HCT116 (cell line): Measurements from ENCODE around the gene ARHGAP1. TPM values are rescaled to one million over a fixed set of nuclear protein-coding genes. Genes with fewer than 3 reads are reported as not detected.

ENCODE experiments used
- ATAC-seq: fragments of 200-7000 bp; cut with Tn5 transposase; 2 replicates; pipeline ENCODE4 v1.9.1; 2020; ENCODE audit warnings: mild to moderate bottlenecking, moderate library complexity
- BruUV-seq: library from RNA; stranded (reverse); fragments of 400-500 nt; replicated peaks from 2 replicates; lab custom pipeline; 2021; lab: Mats Ljungman, UMichigan
- CTCF ChIA-PET: fragments of 300-600 bp; sonication (Branson Sonifier 250); formaldehyde crosslinking; loops from one replicate; lab custom pipeline; 2021; ENCODE audit warnings: antibody characterized with exemption; lab: Charles Lee
- POLR2A ChIA-PET: fragments of 300-600, 350-600 bp; sonication (Branson Sonifier 250); formaldehyde crosslinking; loops from one replicate; lab custom pipeline; 2021; ENCODE audit warnings: antibody characterized with exemption; lab: Charles Lee
- RAD21 ChIA-PET, 2 experiments: fragments of 300-600 bp; sonication (Branson Sonifier 250); formaldehyde crosslinking; loops; one replicate each; lab custom pipeline; 2023; ENCODE audit warnings: low total read pairs in 2 of 2; ENCODE audit not compliant: uncharacterized antibody in 2 of 2, unreplicated experiment in 2 of 2, low non-redundant PET in 1 of 2; lab: Charles Lee
- DNase-seq: peaks from one replicate; pipeline ENCODE4 v3.0.0-alpha.2; 2010; ENCODE audit warnings: low read depth, low spot score
- H2AFZ ChIP-seq: fragments of 200-600 bp; shearing (Covaris generic), sonication (generic); 2 replicates; pipeline ENCODE4 v1.6.1; 2017; ENCODE audit warnings: low read depth, mixed run types, mixed read lengths, antibody characterized with exemption, low read length; ENCODE audit not compliant: poor library complexity, severe bottlenecking
- H3K27ac ChIP-seq: 2 replicates; pipeline ENCODE4 v1.5.1; 2012; ENCODE audit warnings: low read depth, low read length
- H3K27me3 ChIP-seq: fragments of 200-600 bp; sonication (generic); 2 replicates; pipeline ENCODE4 v1.6.1; 2016; ENCODE audit warnings: mixed run types, low read length, mixed read lengths; ENCODE audit not compliant: insufficient read depth
- H3K36me3 ChIP-seq, 2 experiments: fragments of 200-500 bp in 1 of 2; fragments of 200-600 bp in 1 of 2; sonication (Bioruptor generic) in 1 of 2; sonication (generic) in 1 of 2; 2 replicates each; pipeline versions ENCODE4 v1.5.1 to v1.6.1; 2014 to 2016; ENCODE audit warnings: low read length in 2 of 2, inconsistent platforms in 1 of 2, mixed read lengths in 1 of 2, mixed run types in 1 of 2; ENCODE audit not compliant: insufficient read depth in 2 of 2, control insufficient read depth in 1 of 2
- H3K4me1 ChIP-seq, 2 experiments: fragments of 200-600 bp in 1 of 2; sonication (generic) in 1 of 2; 2 replicates each; pipeline versions ENCODE4 v1.5.1 to v1.6.1; 2012 to 2017; ENCODE audit warnings: low read length in 2 of 2, inconsistent platforms in 1 of 2, mild to moderate bottlenecking in 1 of 2, mixed read lengths in 1 of 2, mixed run types in 1 of 2, moderate library complexity in 1 of 2; ENCODE audit not compliant: insufficient read depth in 2 of 2, control insufficient read depth in 1 of 2
- H3K4me2 ChIP-seq: fragments of 200-600 bp; sonication (generic); 2 replicates; pipeline ENCODE4 v1.6.1; 2017; ENCODE audit warnings: mixed run types, low read length, mixed read lengths
- H3K4me3 ChIP-seq, 2 experiments: fragments of 200-600 bp in 1 of 2; sonication (generic) in 1 of 2; replicated peaks in 1 of 2; 2 replicates each; pipeline ENCODE4 v1.5.1; 2011 to 2016; ENCODE audit warnings: low read length in 2 of 2, control low read depth in 1 of 2, low read depth in 1 of 2, mild to moderate bottlenecking in 1 of 2, mixed read lengths in 1 of 2, mixed run types in 1 of 2
- H3K79me2 ChIP-seq: fragments of 200-600 bp; sonication (generic); 2 replicates; pipeline ENCODE4 v1.6.1; 2017; ENCODE audit warnings: mild to moderate bottlenecking, mixed run types, low read length, moderate library complexity, mixed read lengths; ENCODE audit not compliant: insufficient read depth
- H3K9ac ChIP-seq: fragments of 200-600 bp; sonication (generic); 2 replicates; pipeline ENCODE4 v1.6.1; 2016; ENCODE audit warnings: low read length, mixed read lengths
- H3K9me2 ChIP-seq: fragments of 200-600 bp; sonication (generic), shearing (Covaris generic); 2 replicates; pipeline ENCODE4 v1.6.1; 2017; ENCODE audit warnings: mixed run types, mild to moderate bottlenecking, moderate library complexity; ENCODE audit not compliant: insufficient read depth
- H3K9me3 ChIP-seq, 2 experiments: fragments of 200-500 bp in 1 of 2; fragments of 200-600 bp in 1 of 2; sonication (Bioruptor generic) in 1 of 2; sonication (generic) in 1 of 2; 2 replicates each; pipeline ENCODE4 v1.6.1; 2014 to 2017; ENCODE audit warnings: low read length in 2 of 2, mixed read lengths in 2 of 2, inconsistent platforms in 1 of 2, low read depth in 1 of 2, mild to moderate bottlenecking in 1 of 2, mixed run types in 1 of 2, moderate library complexity in 1 of 2; ENCODE audit not compliant: control insufficient read depth in 1 of 2, insufficient read depth in 1 of 2
- H4K20me1 ChIP-seq: fragments of 200-600 bp; sonication (generic), shearing (Covaris generic); 2 replicates; pipeline ENCODE4 v1.6.1; 2017; ENCODE audit warnings: mixed run types, mild to moderate bottlenecking, moderate library complexity; ENCODE audit not compliant: insufficient read depth
- CEBPB ChIP-seq: IDR thresholded peaks from 2 replicates; pipeline ENCODE4 v1.6.1; 2012; ENCODE audit warnings: low read depth
- EGR1 ChIP-seq: IDR thresholded peaks from 2 replicates; pipeline ENCODE4 v1.6.1; 2012; ENCODE audit warnings: low read depth
- MAX ChIP-seq: IDR thresholded peaks from 2 replicates; pipeline ENCODE4 v1.6.1; 2012
- POLR2A ChIP-seq: IDR thresholded peaks from 2 replicates; pipeline ENCODE4 v1.7.0; 2011; ENCODE audit warnings: borderline replicate concordance; ENCODE audit not compliant: insufficient read depth, insufficient read length; ENCODE audit errors: extremely low read depth
- RAD21 ChIP-seq: IDR thresholded peaks from 2 replicates; pipeline ENCODE4 v1.6.1; 2012; ENCODE audit warnings: low read depth, mild to moderate bottlenecking
- SIN3A ChIP-seq: IDR thresholded peaks from 2 replicates; pipeline ENCODE4 v1.6.1; 2012; ENCODE audit warnings: low read depth
- TCF7L2 ChIP-seq: IDR thresholded peaks from 2 replicates; pipeline ENCODE4 v1.7.0; 2011; ENCODE audit warnings: borderline replicate concordance, inconsistent platforms; ENCODE audit not compliant: insufficient read depth, insufficient read length; ENCODE audit errors: extremely low read depth
- intact Hi-C: fragments of 100-400 bp; cut with micrococcal nuclease; formaldehyde crosslinking; loops from 2 replicates; pipeline ENCODE4 v1.10.0; 2022
- total RNA-seq: library from RNA; stranded (reverse); gene quantifications from one replicate; pipeline ENCODE4 v1.2.1, GENCODE V29; 2021; ENCODE audit not compliant: unreplicated experiment
- TF ChIP-seq, protein P1 (sequence below), 3 experiments: fragments of 200-600 bp in 1 of 3; sonication (generic) in 1 of 3; IDR thresholded peaks in 2 of 3; conservative IDR thresholded peaks in 1 of 3; 2 replicates each; pipeline ENCODE4 v1.5.1; 2012 to 2017; ENCODE audit warnings: low read depth in 2 of 3, low read length in 2 of 3, antibody characterized with exemption in 1 of 3, borderline replicate concordance in 1 of 3, control low read depth in 1 of 3, mild to moderate bottlenecking in 1 of 3, mixed read lengths in 1 of 3, mixed run types in 1 of 3, moderate library complexity in 1 of 3; ENCODE audit not compliant: insufficient read depth in 1 of 3
- TF ChIP-seq, protein P2 (sequence below): IDR thresholded peaks from 2 replicates; pipeline ENCODE4 v1.6.1; 2012

Gene ARHGAP1
- total RNA-seq, 1 experiment from 2014 or later = 36.9 TPM

DNA sequence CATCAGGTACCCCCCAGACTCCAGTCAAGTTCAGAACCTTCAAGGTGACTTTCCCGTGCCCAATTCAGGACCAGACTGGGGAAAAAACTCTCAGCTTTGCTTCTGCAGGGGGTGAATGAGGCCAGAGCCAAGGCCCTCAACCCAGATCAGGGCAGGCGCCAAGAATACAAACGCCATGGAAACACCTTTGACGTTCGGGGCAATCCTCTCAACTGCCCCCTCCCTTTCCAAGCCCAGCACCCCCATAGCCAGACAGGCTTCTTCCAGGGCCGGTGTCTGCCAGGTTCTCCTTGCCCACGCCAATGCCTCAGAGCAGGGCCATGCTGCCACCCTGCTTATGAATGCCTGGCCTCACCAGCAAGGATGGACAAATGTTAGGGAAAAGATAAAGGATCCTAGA is 5.8 kb downstream of the ARHGAP1 start:
- intact Hi-C loops = no loop called here
- Histone ChIP-seq H3K79me2 (peaks cover 6% of the 10 kb centered on the region; the same call in 1 of the 2 replicates), H3K4me2 (no peak overlapping the region), H3K36me3 (peaks cover 0 to 6% of the 10 kb centered on the region in 2 experiments; a peak in 1 of 4 replicates), H3K27ac (no peak overlapping the region), H3K9me2 (no peaks in the 10 kb centered on the region), H4K20me1 (no peaks in the 10 kb centered on the region), H3K4me1 (peaks cover 0 to 11% of the 10 kb centered on the region in 2 experiments; a peak in 1 of 4 replicates), H3K4me3 (no peak overlapping the region), H3K9ac (no peak overlapping the region), H3K9me3 (no peaks in the 10 kb centered on the region), H3K27me3 (no peaks in the 10 kb centered on the region), H2AFZ (no peak overlapping the region)
- POLR2A ChIA-PET = no interaction called here
- BruUV-seq = no TSS peak
- ATAC-seq (no peak), DNase-seq (no peak)
- RAD21 ChIA-PET = no interaction called here
- CTCF ChIA-PET = no interaction called here
- TF ChIP-seq SIN3A (no peak), RAD21 (no peak), POLR2A (no peak), MAX (no peak), TCF7L2 (no peak), CEBPB (no peak), EGR1 (no peak)
- TF ChIP-seq, protein P1, sequence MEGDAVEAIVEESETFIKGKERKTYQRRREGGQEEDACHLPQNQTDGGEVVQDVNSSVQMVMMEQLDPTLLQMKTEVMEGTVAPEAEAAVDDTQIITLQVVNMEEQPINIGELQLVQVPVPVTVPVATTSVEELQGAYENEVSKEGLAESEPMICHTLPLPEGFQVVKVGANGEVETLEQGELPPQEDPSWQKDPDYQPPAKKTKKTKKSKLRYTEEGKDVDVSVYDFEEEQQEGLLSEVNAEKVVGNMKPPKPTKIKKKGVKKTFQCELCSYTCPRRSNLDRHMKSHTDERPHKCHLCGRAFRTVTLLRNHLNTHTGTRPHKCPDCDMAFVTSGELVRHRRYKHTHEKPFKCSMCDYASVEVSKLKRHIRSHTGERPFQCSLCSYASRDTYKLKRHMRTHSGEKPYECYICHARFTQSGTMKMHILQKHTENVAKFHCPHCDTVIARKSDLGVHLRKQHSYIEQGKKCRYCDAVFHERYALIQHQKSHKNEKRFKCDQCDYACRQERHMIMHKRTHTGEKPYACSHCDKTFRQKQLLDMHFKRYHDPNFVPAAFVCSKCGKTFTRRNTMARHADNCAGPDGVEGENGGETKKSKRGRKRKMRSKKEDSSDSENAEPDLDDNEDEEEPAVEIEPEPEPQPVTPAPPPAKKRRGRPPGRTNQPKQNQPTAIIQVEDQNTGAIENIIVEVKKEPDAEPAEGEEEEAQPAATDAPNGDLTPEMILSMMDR (IDR thresholded peaks at IDR 0.05 in 2 of 3, conservative IDR thresholded peaks at IDR 0.05 in 1 of 3; ENCODE audit: borderline replicate concordance in 1 of 3, insufficient read depth in 1 of 3, low read depth in 2 of 3, low read length in 2 of 3) = no peak
- TF ChIP-seq, protein P2, sequence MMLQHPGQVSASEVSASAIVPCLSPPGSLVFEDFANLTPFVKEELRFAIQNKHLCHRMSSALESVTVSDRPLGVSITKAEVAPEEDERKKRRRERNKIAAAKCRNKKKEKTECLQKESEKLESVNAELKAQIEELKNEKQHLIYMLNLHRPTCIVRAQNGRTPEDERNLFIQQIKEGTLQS = no peak
